Measurements from ENCODE around the gene PHACTR3.

PHACTR3 gene

GRCh38 chr20:59581993-59582679 is 22.2 kb upstream of the PHACTR3 start:
- H3K9me3 ChIP-seq (ENCODE audit: insufficient read depth, low read depth, low read length), result peaks cover 20% of the 10 kb centered on the region
- no peak overlapping the region for H3K23ac ChIP-seq (ENCODE audit: low read length)
- H2AK5ac ChIP-seq (ENCODE audit: low read length), result no peak overlapping the region
- H3K27ac ChIP-seq (ENCODE audit: low read depth, low read length), result no peak overlapping the region
- no peak for DNase-seq
- no peak overlapping the region for H3K4ac ChIP-seq (ENCODE audit: low read depth, low read length)
- no CpG with 5 or more reads among the region's 13 CpGs for WGBS (ENCODE audit: extremely low coverage, insufficient coverage, insufficient read length)
- H3K14ac ChIP-seq (ENCODE audit: low read length), result no peak overlapping the region
- no peaks in the 10 kb centered on the region for H3K79me1 ChIP-seq (ENCODE audit: low read length)
- H4K12ac ChIP-seq (ENCODE audit: low read depth, low read length), result no peak overlapping the region
- H3K36me3 ChIP-seq (ENCODE audit: control insufficient read depth in 1 of 2, insufficient read depth in 2 of 2, low read length in 2 of 2), result no peaks in the 10 kb centered on the region
- H3K79me2 ChIP-seq (ENCODE audit: control insufficient read depth, insufficient read depth, low read length, poor library complexity), result no peaks in the 10 kb centered on the region
- no peak overlapping the region for H3K4me3 ChIP-seq (ENCODE audit: low read depth, low read length)
- no peak overlapping the region for H2BK12ac ChIP-seq (ENCODE audit: low read length)
- no peak overlapping the region for H2BK5ac ChIP-seq (ENCODE audit: low read depth, low read length, poor library complexity)
- H3K27me3 ChIP-seq (ENCODE audit: insufficient read depth, low read length), result peaks cover 18% of the 10 kb centered on the region
- H3K4me2 ChIP-seq (ENCODE audit: low read length), result no peak overlapping the region
- H2AFZ ChIP-seq (ENCODE audit: insufficient read depth, low read length, poor library complexity), result no peak overlapping the region
- no peak overlapping the region for H4K91ac ChIP-seq (ENCODE audit: low read depth, low read length)
- H3K4me1 ChIP-seq (ENCODE audit: control insufficient read depth in 1 of 2, insufficient read depth in 2 of 2, low read length in 2 of 2), result no peaks in the 10 kb centered on the region
- H4K8ac ChIP-seq (ENCODE audit: low read depth, low read length), result no peak overlapping the region
- H3K18ac ChIP-seq (ENCODE audit: low read length), result no peak overlapping the region
- no peak overlapping the region for H3K9ac ChIP-seq (ENCODE audit: low read length)
- H2BK120ac ChIP-seq (ENCODE audit: insufficient read depth, low read length, poor library complexity), result no peak overlapping the region

DNA sequence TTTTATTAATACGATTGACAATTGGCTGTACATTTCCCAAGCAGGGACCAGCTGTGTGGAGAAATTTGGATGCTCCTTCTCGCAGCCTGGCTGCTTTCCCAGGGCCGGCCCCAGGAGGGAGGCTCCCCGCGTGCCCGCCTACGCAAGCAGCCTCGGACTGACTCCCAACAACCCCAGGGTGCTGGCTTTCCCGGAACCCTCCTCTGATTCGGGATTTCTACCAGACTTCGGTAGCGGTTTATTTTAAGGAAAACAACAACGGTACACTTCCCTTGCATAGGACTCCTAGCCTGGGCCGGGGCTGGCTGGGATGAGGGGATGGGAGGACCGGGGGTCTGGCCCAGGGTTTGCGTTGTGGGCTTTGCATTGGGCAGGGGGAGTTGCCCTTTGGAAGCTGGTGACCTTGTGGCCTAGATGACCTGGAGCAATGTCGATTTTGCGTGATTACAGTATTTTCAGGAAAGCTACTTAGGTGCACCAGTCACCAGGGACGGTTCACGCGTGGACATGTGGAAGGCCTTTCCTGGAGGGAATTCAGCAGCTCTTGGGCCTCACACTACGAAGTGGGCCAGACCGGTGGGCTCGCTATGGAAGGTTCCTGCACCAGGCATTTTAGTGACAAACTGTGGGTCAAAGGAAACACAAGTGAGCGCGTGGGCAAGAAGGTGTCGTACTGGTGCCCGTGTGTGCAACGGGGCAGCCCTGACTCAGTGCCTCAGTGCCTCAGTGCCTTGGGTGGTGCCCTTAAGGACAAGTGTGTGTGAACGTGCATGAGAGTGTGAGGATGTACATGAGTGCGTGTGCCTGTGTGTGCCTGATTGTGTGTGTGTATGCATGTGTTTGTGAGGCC is 20.7 kb upstream of the PHACTR3 start:
- no peak overlapping the region for H4K12ac ChIP-seq (ENCODE audit: low read depth, low read length)
- DNase-seq, result no peak
- no peaks in the 10 kb centered on the region for H3K4me1 ChIP-seq (ENCODE audit: control insufficient read depth in 1 of 2, insufficient read depth in 2 of 2, low read length in 2 of 2)
- H3K36me3 ChIP-seq (ENCODE audit: control insufficient read depth in 1 of 2, insufficient read depth in 2 of 2, low read length in 2 of 2), result no peaks in the 10 kb centered on the region
- no peak overlapping the region for H2BK120ac ChIP-seq (ENCODE audit: insufficient read depth, low read length, poor library complexity)
- peak overlapping the region; percentile 60 for H3K4me3 ChIP-seq (ENCODE audit: low read depth, low read length)
- H3K9ac ChIP-seq (ENCODE audit: low read length), result no peak overlapping the region
- no peaks in the 10 kb centered on the region for H3K79me2 ChIP-seq (ENCODE audit: control insufficient read depth, insufficient read depth, low read length, poor library complexity)
- no peak overlapping the region for H2BK12ac ChIP-seq (ENCODE audit: low read length)
- peaks cover 3% of the 10 kb centered on the region for H3K27me3 ChIP-seq (ENCODE audit: insufficient read depth, low read length)
- no peak overlapping the region for H3K4me2 ChIP-seq (ENCODE audit: low read length)
- no CpG with 5 or more reads among the region's 31 CpGs for WGBS (ENCODE audit: extremely low coverage, insufficient coverage, insufficient read length)
- H3K27ac ChIP-seq (ENCODE audit: low read depth, low read length), result no peak overlapping the region
- peaks cover 21% of the 10 kb centered on the region for H3K9me3 ChIP-seq (ENCODE audit: insufficient read depth, low read depth, low read length)
- H3K23ac ChIP-seq (ENCODE audit: low read length), result no peak overlapping the region
- H4K91ac ChIP-seq (ENCODE audit: low read depth, low read length), result no peak overlapping the region
- H2AFZ ChIP-seq (ENCODE audit: insufficient read depth, low read length, poor library complexity), result no peak overlapping the region
- H2AK5ac ChIP-seq (ENCODE audit: low read length), result no peak overlapping the region
- no peak overlapping the region for H3K14ac ChIP-seq (ENCODE audit: low read length)
- H3K4ac ChIP-seq (ENCODE audit: low read depth, low read length), result no peak overlapping the region
- no peaks in the 10 kb centered on the region for H3K79me1 ChIP-seq (ENCODE audit: low read length)
- no peak overlapping the region for H3K18ac ChIP-seq (ENCODE audit: low read length)
- no peak overlapping the region for H4K8ac ChIP-seq (ENCODE audit: low read depth, low read length)
- no peak overlapping the region for H2BK5ac ChIP-seq (ENCODE audit: low read depth, low read length, poor library complexity)

DNA sequence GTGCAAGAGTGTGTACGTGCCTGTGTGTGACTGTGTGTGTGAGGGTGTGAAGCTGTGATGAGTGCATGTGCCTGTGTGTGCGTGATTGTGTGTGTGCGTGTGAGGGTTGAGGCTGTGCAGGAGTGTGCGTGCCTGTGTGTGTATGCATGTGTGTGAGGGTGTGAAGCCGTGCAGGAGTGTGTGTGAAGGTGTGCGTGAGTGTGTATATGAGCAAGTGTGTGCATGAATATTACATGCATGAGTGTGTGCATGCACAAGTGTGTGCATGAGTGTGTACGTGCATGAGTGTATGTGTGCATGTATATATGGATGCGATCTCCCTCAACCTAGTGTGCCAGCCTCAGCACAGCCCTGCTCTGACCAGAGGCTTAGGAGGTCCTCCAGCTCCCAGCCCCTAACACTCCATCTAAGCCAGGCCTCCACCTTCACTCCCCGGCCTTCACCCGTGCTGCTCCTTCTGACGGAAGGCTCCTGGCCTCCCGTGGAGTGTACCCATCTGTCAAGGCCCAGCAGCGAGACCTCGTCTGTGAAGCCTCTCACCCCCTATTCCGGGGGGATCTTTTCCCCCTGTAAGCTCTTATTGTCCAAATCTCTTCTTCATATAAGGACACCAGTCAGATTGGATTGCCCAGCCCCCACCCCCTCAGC is 19.9 kb upstream of the PHACTR3 start:
- Histone ChIP-seq H3K4me3 (ENCODE audit: low read depth, low read length) (peak overlapping the region; percentile 60), H3K4ac (ENCODE audit: low read depth, low read length) (no peak overlapping the region), H3K27ac (ENCODE audit: low read depth, low read length) (no peak overlapping the region), H4K8ac (ENCODE audit: low read depth, low read length) (no peak overlapping the region), H2BK120ac (ENCODE audit: insufficient read depth, low read length, poor library complexity) (no peak overlapping the region), H3K27me3 (ENCODE audit: insufficient read depth, low read length) (no peaks in the 10 kb centered on the region), H3K9ac (ENCODE audit: low read length) (no peak overlapping the region), H3K79me2 (ENCODE audit: control insufficient read depth, insufficient read depth, low read length, poor library complexity) (no peaks in the 10 kb centered on the region), H3K4me1 (ENCODE audit: control insufficient read depth in 1 of 2, insufficient read depth in 2 of 2, low read length in 2 of 2) (no peaks in the 10 kb centered on the region), H2AK5ac (ENCODE audit: low read length) (no peak overlapping the region), H4K91ac (ENCODE audit: low read depth, low read length) (no peak overlapping the region), H3K9me3 (ENCODE audit: insufficient read depth, low read depth, low read length) (peaks cover 20% of the 10 kb centered on the region), H3K14ac (ENCODE audit: low read length) (no peak overlapping the region), H2BK5ac (ENCODE audit: low read depth, low read length, poor library complexity) (no peak overlapping the region), H3K23ac (ENCODE audit: low read length) (no peak overlapping the region), H2AFZ (ENCODE audit: insufficient read depth, low read length, poor library complexity) (no peak overlapping the region), H3K36me3 (ENCODE audit: control insufficient read depth in 1 of 2, insufficient read depth in 2 of 2, low read length in 2 of 2) (no peaks in the 10 kb centered on the region), H3K18ac (ENCODE audit: low read length) (no peak overlapping the region), H3K79me1 (ENCODE audit: low read length) (no peaks in the 10 kb centered on the region), H2BK12ac (ENCODE audit: low read length) (no peak overlapping the region), H4K12ac (ENCODE audit: low read depth, low read length) (no peak overlapping the region), H3K4me2 (ENCODE audit: low read length) (no peak overlapping the region)
- no peak for DNase-seq
- WGBS (ENCODE audit: extremely low coverage, insufficient coverage, insufficient read length), result no CpG with 5 or more reads among the region's 15 CpGs

GRCh38 chr20:59585714-59586409 is 18.5 kb upstream of the PHACTR3 start:
- H3K9me3 ChIP-seq (ENCODE audit: insufficient read depth, low read depth, low read length), result peaks cover 24% of the 10 kb centered on the region
- no peak overlapping the region for H3K4me2 ChIP-seq (ENCODE audit: low read length)
- H3K14ac ChIP-seq (ENCODE audit: low read length), result no peak overlapping the region
- H2BK120ac ChIP-seq (ENCODE audit: insufficient read depth, low read length, poor library complexity), result no peak overlapping the region
- H3K27me3 ChIP-seq (ENCODE audit: insufficient read depth, low read length), result no peaks in the 10 kb centered on the region
- H2BK5ac ChIP-seq (ENCODE audit: low read depth, low read length, poor library complexity), result no peak overlapping the region
- no peak overlapping the region for H3K4ac ChIP-seq (ENCODE audit: low read depth, low read length)
- no peak overlapping the region for H3K27ac ChIP-seq (ENCODE audit: low read depth, low read length)
- no CpG with 5 or more reads among the region's 16 CpGs for WGBS (ENCODE audit: extremely low coverage, insufficient coverage, insufficient read length)
- no peak overlapping the region for H2AFZ ChIP-seq (ENCODE audit: insufficient read depth, low read length, poor library complexity)
- H3K79me2 ChIP-seq (ENCODE audit: control insufficient read depth, insufficient read depth, low read length, poor library complexity), result no peaks in the 10 kb centered on the region
- no peak overlapping the region for H3K4me3 ChIP-seq (ENCODE audit: low read depth, low read length)
- no peak overlapping the region for H2AK5ac ChIP-seq (ENCODE audit: low read length)
- H4K8ac ChIP-seq (ENCODE audit: low read depth, low read length), result no peak overlapping the region
- no peaks in the 10 kb centered on the region for H3K36me3 ChIP-seq (ENCODE audit: control insufficient read depth in 1 of 2, insufficient read depth in 2 of 2, low read length in 2 of 2)
- H3K79me1 ChIP-seq (ENCODE audit: low read length), result no peaks in the 10 kb centered on the region
- no peak for DNase-seq
- no peak overlapping the region for H3K9ac ChIP-seq (ENCODE audit: low read length)
- H3K18ac ChIP-seq (ENCODE audit: low read length), result no peak overlapping the region
- H2BK12ac ChIP-seq (ENCODE audit: low read length), result no peak overlapping the region
- no peaks in the 10 kb centered on the region for H3K4me1 ChIP-seq (ENCODE audit: control insufficient read depth in 1 of 2, insufficient read depth in 2 of 2, low read length in 2 of 2)
- H4K91ac ChIP-seq (ENCODE audit: low read depth, low read length), result no peak overlapping the region
- H4K12ac ChIP-seq (ENCODE audit: low read depth, low read length), result no peak overlapping the region
- H3K23ac ChIP-seq (ENCODE audit: low read length), result no peak overlapping the region
